Measurements from ENCODE around the gene CTIF.

GRCh38 chr18:48613589-48614404, 75.0 kb downstream of the CTIF start:
- TF ChIP-seq EZH2 (IDR thresholded peaks at IDR 0.05) (no peak), POLR2AphosphoS5 (IDR thresholded peaks at IDR 0.05; ENCODE audit: borderline replicate concordance, low read depth, low read length) (no peak), FOXP2 (optimal IDR thresholded peaks at IDR 0.05; ENCODE audit: control extremely low read depth, extremely low read length, insufficient read depth) (no peak)
